Peyer's patch (tissue), 4 donors: ENCODE data around the gene SCP2. TPM values are rescaled to one million over a fixed set of nuclear protein-coding genes. Genes with fewer than 3 reads are reported as not detected.

Experiments used
- DNase-seq, 3 donors: peaks; one replicate each; pipeline ENCODE4 v3.0.0-alpha.2; 2017 to 2019
- H3K27ac ChIP-seq, 4 donors: fragments of 200-600 bp; sonication (generic); one replicate each; pipeline ENCODE4 v1.5.1; 2016 to 2019
- H3K27me3 ChIP-seq, 2 donors: fragments of 200-600 bp; sonication (generic); one replicate each; pipeline ENCODE4 v1.5.1; 2019
- H3K36me3 ChIP-seq, 3 donors: fragments of 200-600 bp; sonication (generic); one replicate each; pipeline ENCODE4 v1.5.1; 2016 to 2019
- H3K4me1 ChIP-seq, 4 donors: fragments of 200-600 bp; sonication (generic); one replicate each; pipeline ENCODE4 v1.5.1; 2016 to 2019
- H3K4me3 ChIP-seq, 4 donors: fragments of 200-600 bp; sonication (generic); 1 replicate in 3 of 4; 2 replicates in 1 of 4; pipeline ENCODE4 v1.5.1; 2016 to 2019; ENCODE audit warnings: mild to moderate bottlenecking in 1 of 4
- H3K9me3 ChIP-seq, 4 donors: fragments of 200-600 bp; sonication (generic); one replicate each; pipeline ENCODE4 v1.5.1; 2016 to 2019; ENCODE audit warnings: mild to moderate bottlenecking in 1 of 4
- CTCF ChIP-seq, 6 experiments: fragments of 450-650 bp in 4 of 6; fragments of 200-600 bp in 2 of 6; sonication (generic) in 1 of 6; IDR thresholded peaks; one replicate each; pipeline ENCODE4 v1.5.1; 2017 to 2019; ENCODE audit warnings: antibody characterized with exemption in 6 of 6, mild to moderate bottlenecking in 3 of 6, moderate library complexity in 1 of 6
- POLR2A ChIP-seq, 2 donors: fragments of 450-650 bp; IDR thresholded peaks; one replicate each; pipeline ENCODE4 v1.5.1; 2017; ENCODE audit warnings: antibody characterized with exemption in 2 of 2, mild to moderate bottlenecking in 2 of 2, moderate library complexity in 2 of 2
- total RNA-seq, 4 donors: library from RNA; depleted of rRNA; stranded (reverse); fragments of >200 nt; gene quantifications; one replicate each; pipeline ENCODE4 v1.1.0, GENCODE V29; 2016

The SCP2 gene
- total RNA-seq, 4 donors from 2014 or later, result 161 to 402 (median 219) TPM

GRCh38 chr1:53069663-53070327 lies 142.7 kb downstream of the SCP2 start:
- peak; percentile 9 to 42 (median 41) for DNase-seq
- Histone ChIP-seq H3K36me3 (no peaks in the 10 kb centered on the region), H3K27me3 (no peaks in the 10 kb centered on the region), H3K4me3 (no peak overlapping the region), H3K9me3 (no peaks in the 10 kb centered on the region), H3K27ac (no peak overlapping the region), H3K4me1 (no peaks in the 10 kb centered on the region)
- TF ChIP-seq POLR2A (IDR thresholded peaks at IDR 0.05) (no peak), CTCF (IDR thresholded peaks at IDR 0.05) (no peak)

GRCh38 chr1:53070621-53071020 lies 143.5 kb downstream of the SCP2 start:
- H3K9me3 ChIP-seq, result no peaks in the 10 kb centered on the region
- no peak overlapping the region for H3K27ac ChIP-seq
- peak in 1 of 3 donors; percentile 43 for DNase-seq
- H3K4me1 ChIP-seq, result no peaks in the 10 kb centered on the region
- TF ChIP-seq POLR2A (IDR thresholded peaks at IDR 0.05) (no peak), CTCF (IDR thresholded peaks at IDR 0.05) (no peak)
- no peaks in the 10 kb centered on the region for H3K36me3 ChIP-seq
- H3K4me3 ChIP-seq, result no peak overlapping the region
- no peaks in the 10 kb centered on the region for H3K27me3 ChIP-seq

- no peak overlapping the region for H3K4me3 ChIP-seq
- DNase-seq, result no peak
- no peak overlapping the region for H3K27ac ChIP-seq
- no peaks in the 10 kb centered on the region for H3K9me3 ChIP-seq
- H3K36me3 ChIP-seq, result no peaks in the 10 kb centered on the region
- H3K27me3 ChIP-seq, result no peaks in the 10 kb centered on the region
- H3K4me1 ChIP-seq, result no peaks in the 10 kb centered on the region
- TF ChIP-seq POLR2A (IDR thresholded peaks at IDR 0.05) (no peak), CTCF (IDR thresholded peaks at IDR 0.05) (no peak)
Measured at GRCh38 chr1:53071167-53071865, 144.2 kb downstream of the SCP2 start.

GRCh38 chr1:53071915-53072314 lies 144.8 kb downstream of the SCP2 start:
- no peak overlapping the region for H3K4me3 ChIP-seq
- TF ChIP-seq CTCF (IDR thresholded peaks at IDR 0.05) (no peak), POLR2A (IDR thresholded peaks at IDR 0.05) (no peak)
- H3K27me3 ChIP-seq, result no peaks in the 10 kb centered on the region
- DNase-seq, result no peak
- no peaks in the 10 kb centered on the region for H3K4me1 ChIP-seq
- H3K27ac ChIP-seq, result no peak overlapping the region
- H3K36me3 ChIP-seq, result no peaks in the 10 kb centered on the region
- H3K9me3 ChIP-seq, result no peaks in the 10 kb centered on the region

GRCh38 chr1:53073287-53073686 lies 146.2 kb downstream of the SCP2 start:
- Histone ChIP-seq H3K27me3 (no peaks in the 10 kb centered on the region), H3K27ac (no peak overlapping the region), H3K4me1 (no peaks in the 10 kb centered on the region), H3K4me3 (no peak overlapping the region), H3K9me3 (no peaks in the 10 kb centered on the region), H3K36me3 (no peaks in the 10 kb centered on the region)
- no peak for DNase-seq
- no peak for TF ChIP-seq CTCF (IDR thresholded peaks at IDR 0.05)
- no peak for TF ChIP-seq POLR2A (IDR thresholded peaks at IDR 0.05)
